Thyroid gland (tissue), 4 donors: Measurements from ENCODE around the gene ADGRG1. TPM values are rescaled to one million over a fixed set of nuclear protein-coding genes. Genes with fewer than 3 reads are reported as not detected.

Source experiments
- DNase-seq, 2 donors: peaks; one replicate each; pipeline ENCODE4 v3.0.0-alpha.2; 2019
- H3K27ac ChIP-seq, 3 donors: fragments of 200-600 bp; sonication (generic); 1 replicate in 2 of 3; 2 replicates in 1 of 3; pipeline ENCODE4 v1.5.1; 2016 to 2019; ENCODE audit warnings: mild to moderate bottlenecking in 1 of 3, moderate library complexity in 1 of 3
- H3K27me3 ChIP-seq: fragments of 200-600 bp; sonication (generic); one replicate; pipeline ENCODE4 v1.5.1; 2019
- H3K36me3 ChIP-seq, 2 donors: fragments of 200-600 bp; sonication (generic); one replicate each; pipeline ENCODE4 v1.5.1; 2016 to 2019
- H3K4me1 ChIP-seq, 2 donors: fragments of 200-600 bp; sonication (generic); one replicate each; pipeline ENCODE4 v1.5.1; 2017 to 2019
- H3K4me3 ChIP-seq, 3 donors: fragments of 200-600 bp; sonication (generic); replicated peaks in 1 of 3; 1 replicate in 2 of 3; 2 replicates in 1 of 3; pipeline ENCODE4 v1.5.1; 2016; ENCODE audit warnings: mild to moderate bottlenecking in 1 of 3
- H3K9me3 ChIP-seq: fragments of 200-600 bp; sonication (generic); one replicate; pipeline ENCODE4 v1.5.1; 2017
- CTCF ChIP-seq, 6 experiments: fragments of 200-600 bp in 3 of 6; fragments of 450-650 bp in 3 of 6; sonication (generic) in 3 of 6; IDR thresholded peaks; one replicate each; pipeline ENCODE4 v1.5.1; 2016 to 2019; ENCODE audit warnings: antibody characterized with exemption in 6 of 6, mild to moderate bottlenecking in 2 of 6, inconsistent platforms in 1 of 6, moderate library complexity in 1 of 6
- POLR2A ChIP-seq, 2 donors: fragments of 450-650 bp; IDR thresholded peaks; one replicate each; pipeline ENCODE4 v1.6.1; 2017; ENCODE audit warnings: antibody characterized with exemption in 2 of 2, mild to moderate bottlenecking in 2 of 2, moderate library complexity in 1 of 2
- WGBS, 2 donors: methylation state at CpG; one replicate each; pipeline ENCODE4 v1.1.5; 2017; 5-methylcytosine and 5-hydroxymethylcytosine counted together
- intact Hi-C: fragments of 100-400 bp; cut with DNase I; formaldehyde crosslinking; loops from one replicate; pipeline ENCODE4 v1.15.1; 2023
- total RNA-seq, 4 donors: library from RNA; depleted of rRNA; stranded (reverse); fragments of >200 nt; gene quantifications; one replicate each; pipeline ENCODE4 v1.2.3, GENCODE V29; 2016

ADGRG1 gene
- total RNA-seq, 4 donors from 2014 or later, result 120 to 295 (median 239) TPM

- H3K4me1 ChIP-seq, result peaks cover 0 to 14% of the 10 kb centered on the region in 2 donors
- no peak overlapping the region for H3K4me3 ChIP-seq
- no peaks in the 10 kb centered on the region for H3K9me3 ChIP-seq
- TF ChIP-seq POLR2A (IDR thresholded peaks at IDR 0.05), result no peak
- no peak for TF ChIP-seq CTCF (IDR thresholded peaks at IDR 0.05)
- H3K27me3 ChIP-seq, result no peaks in the 10 kb centered on the region
- WGBS, 2 donors, result 53 to 84% methylated on average over 8 to 21 of the region's 23 CpGs
- intact Hi-C loops, result no loop called here
- peak; percentile 48 to 50 for DNase-seq
- H3K36me3 ChIP-seq, result no peaks in the 10 kb centered on the region
- H3K27ac ChIP-seq, result no peak overlapping the region
These were observed 73.4 kb downstream of the ADGRG1 start for GRCh38 chr16:57701759-57702371.

GRCh38 chr16:57703416-57704010 is 75.1 kb downstream of the ADGRG1 start:
- no peak for DNase-seq
- Histone ChIP-seq H3K9me3 (no peaks in the 10 kb centered on the region), H3K4me1 (peaks cover 0 to 14% of the 10 kb centered on the region in 2 donors), H3K36me3 (no peaks in the 10 kb centered on the region), H3K4me3 (no peak overlapping the region), H3K27ac (no peak overlapping the region), H3K27me3 (no peaks in the 10 kb centered on the region)
- TF ChIP-seq CTCF (IDR thresholded peaks at IDR 0.05) (no peak), POLR2A (IDR thresholded peaks at IDR 0.05) (no peak)
- intact Hi-C loops, result no loop called here
- WGBS, 2 donors, result 92 to 96% methylated on average over 11 of the region's 11 CpGs

- WGBS, 2 donors, result 54 to 56% methylated on average over 11 of the region's 11 CpGs
- intact Hi-C loops, result no loop called here
These were observed 75.8 kb downstream of the ADGRG1 start for GRCh38 chr16:57704011-57704904.

GRCh38 chr16:57704905-57705852 is 76.7 kb downstream of the ADGRG1 start:
- Histone ChIP-seq H3K27me3 (no peaks in the 10 kb centered on the region), H3K4me3 (no peak overlapping the region), H3K4me1 (peaks cover 0 to 14% of the 10 kb centered on the region in 2 donors), H3K36me3 (no peaks in the 10 kb centered on the region), H3K9me3 (no peaks in the 10 kb centered on the region), H3K27ac (peak overlapping the region in 1 of 3 donors; percentile 22)
- no peak for DNase-seq
- TF ChIP-seq CTCF (IDR thresholded peaks at IDR 0.05) (no peak), POLR2A (IDR thresholded peaks at IDR 0.05) (no peak)
- intact Hi-C loops, result no loop called here
- WGBS, 2 donors, result 96 to 97% methylated on average over 4 of the region's 4 CpGs

More at GRCh38 chr16:57704011-57704904, 75.8 kb downstream of the ADGRG1 start:
- Histone ChIP-seq H3K27me3 (no peaks in the 10 kb centered on the region), H3K4me1 (peaks cover 0 to 14% of the 10 kb centered on the region in 2 donors), H3K4me3 (no peak overlapping the region), H3K36me3 (no peaks in the 10 kb centered on the region), H3K27ac (peak overlapping the region in 2 of 3 donors; percentile 22 to 30), H3K9me3 (no peaks in the 10 kb centered on the region)
- DNase-seq, result peak; percentile 57 to 58
- TF ChIP-seq POLR2A (IDR thresholded peaks at IDR 0.05), result no peak
- TF ChIP-seq CTCF (IDR thresholded peaks at IDR 0.05), result no peak
